SH-SY5Y (cell line): ENCODE results near the gene JAK3.

ENCODE experiments used
- GATA2 ChIP-seq: IDR thresholded peaks from 2 replicates; pipeline ENCODE4 v1.6.1; 2011; ENCODE audit warnings: mild to moderate bottlenecking, low read depth, low read length
- GATA3 ChIP-seq: IDR thresholded peaks from 2 replicates; pipeline ENCODE4 v1.6.1; 2011; ENCODE audit warnings: low read depth, mild to moderate bottlenecking, low read length, moderate library complexity

DNA sequence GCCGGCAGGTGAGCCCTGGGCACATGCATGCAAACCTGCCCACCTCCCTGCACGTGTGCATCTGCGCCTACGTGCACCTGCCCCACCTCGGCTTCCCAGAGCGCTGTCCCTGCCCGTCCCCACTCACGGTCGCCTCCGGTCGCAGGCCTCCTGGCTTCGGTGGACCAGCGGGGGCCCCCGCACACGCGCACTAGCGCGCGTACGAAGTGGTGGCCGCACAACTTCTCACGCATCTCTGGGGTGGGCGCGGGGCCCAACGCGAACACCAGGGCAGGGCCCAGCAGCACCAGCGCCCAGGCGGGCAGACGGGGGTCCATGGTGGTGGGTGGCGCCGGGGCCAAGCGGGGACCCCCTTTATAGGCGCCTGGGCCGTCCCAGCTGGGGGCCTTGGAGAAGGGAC lies 26.6 kb downstream of the JAK3 start, which contains the start of gene INSL3:
- TF ChIP-seq GATA2 (no peak), GATA3 (no peak)
